HEK293 (cell line): ENCODE data around the gene UBASH3B.

ENCODE experiments used
- YY1 ChIP-seq: fragments of 450-650 bp; formaldehyde crosslinking; IDR thresholded peaks from 2 replicates; pipeline ENCODE4 v1.5.1; 2018; ENCODE audit warnings: missing biosample characterization, missing genetic modification characterization
- ZNF132 ChIP-seq: fragments of 450-650 bp; formaldehyde crosslinking; IDR thresholded peaks from 2 replicates; pipeline ENCODE4 v1.5.1; 2017; ENCODE audit warnings: missing biosample characterization, missing genetic modification characterization, borderline replicate concordance
- TF ChIP-seq, protein P1 (sequence below): fragments of 450-650 bp; formaldehyde crosslinking; IDR thresholded peaks from 2 replicates; pipeline ENCODE4 v1.5.1; 2016; ENCODE audit warnings: missing biosample characterization, missing genetic modification characterization

DNA sequence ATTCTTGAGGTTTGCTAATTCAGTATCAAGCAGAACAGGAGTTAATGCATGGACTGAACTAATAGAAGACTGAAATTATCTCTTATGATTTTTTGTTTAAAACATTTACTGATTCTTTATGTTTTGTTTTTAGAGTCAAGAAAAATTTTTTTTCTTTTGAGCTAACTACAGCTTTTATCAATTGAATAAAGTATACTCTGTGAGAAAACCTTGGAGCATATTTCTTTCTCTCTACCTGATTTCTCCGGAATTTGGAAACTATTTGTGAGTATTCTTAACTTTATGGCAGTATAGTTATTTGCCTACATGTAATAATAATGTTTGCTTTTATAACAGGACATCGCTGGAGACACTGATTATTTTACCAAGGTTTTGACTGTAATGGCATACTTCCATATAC lies 164.6 kb downstream of the UBASH3B start:
- TF ChIP-seq ZNF132 (tag by site-specific recombination) = no peak
- no peak for TF ChIP-seq YY1
- TF ChIP-seq, protein P1, sequence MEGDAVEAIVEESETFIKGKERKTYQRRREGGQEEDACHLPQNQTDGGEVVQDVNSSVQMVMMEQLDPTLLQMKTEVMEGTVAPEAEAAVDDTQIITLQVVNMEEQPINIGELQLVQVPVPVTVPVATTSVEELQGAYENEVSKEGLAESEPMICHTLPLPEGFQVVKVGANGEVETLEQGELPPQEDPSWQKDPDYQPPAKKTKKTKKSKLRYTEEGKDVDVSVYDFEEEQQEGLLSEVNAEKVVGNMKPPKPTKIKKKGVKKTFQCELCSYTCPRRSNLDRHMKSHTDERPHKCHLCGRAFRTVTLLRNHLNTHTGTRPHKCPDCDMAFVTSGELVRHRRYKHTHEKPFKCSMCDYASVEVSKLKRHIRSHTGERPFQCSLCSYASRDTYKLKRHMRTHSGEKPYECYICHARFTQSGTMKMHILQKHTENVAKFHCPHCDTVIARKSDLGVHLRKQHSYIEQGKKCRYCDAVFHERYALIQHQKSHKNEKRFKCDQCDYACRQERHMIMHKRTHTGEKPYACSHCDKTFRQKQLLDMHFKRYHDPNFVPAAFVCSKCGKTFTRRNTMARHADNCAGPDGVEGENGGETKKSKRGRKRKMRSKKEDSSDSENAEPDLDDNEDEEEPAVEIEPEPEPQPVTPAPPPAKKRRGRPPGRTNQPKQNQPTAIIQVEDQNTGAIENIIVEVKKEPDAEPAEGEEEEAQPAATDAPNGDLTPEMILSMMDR (tag by site-specific recombination) = no peak
